GM12892 (cell line): Measurements from ENCODE around the gene BRF1.

Source experiments
- POLR2A ChIP-seq: IDR thresholded peaks from 2 replicates; pipeline ENCODE4 v1.6.1; 2011; ENCODE audit warnings: low read depth, low read length, control low read depth
- POLR2AphosphoS5 ChIP-seq: IDR thresholded peaks from 2 replicates; pipeline ENCODE4 v1.6.1; 2011; ENCODE audit warnings: low read depth, low read length, control low read depth
- TAF1 ChIP-seq: IDR thresholded peaks from 2 replicates; pipeline ENCODE4 v1.6.1; 2011; ENCODE audit warnings: low read depth, mild to moderate bottlenecking, control low read depth, low read length, borderline replicate concordance

GRCh38 chr14:105303949-105304348, 3.1 kb upstream of the BRF1 start:
- no peak for TF ChIP-seq POLR2A
- no peak for TF ChIP-seq POLR2AphosphoS5
- no peak for TF ChIP-seq TAF1
